Measurements from ENCODE around the gene STPG2.

DNA sequence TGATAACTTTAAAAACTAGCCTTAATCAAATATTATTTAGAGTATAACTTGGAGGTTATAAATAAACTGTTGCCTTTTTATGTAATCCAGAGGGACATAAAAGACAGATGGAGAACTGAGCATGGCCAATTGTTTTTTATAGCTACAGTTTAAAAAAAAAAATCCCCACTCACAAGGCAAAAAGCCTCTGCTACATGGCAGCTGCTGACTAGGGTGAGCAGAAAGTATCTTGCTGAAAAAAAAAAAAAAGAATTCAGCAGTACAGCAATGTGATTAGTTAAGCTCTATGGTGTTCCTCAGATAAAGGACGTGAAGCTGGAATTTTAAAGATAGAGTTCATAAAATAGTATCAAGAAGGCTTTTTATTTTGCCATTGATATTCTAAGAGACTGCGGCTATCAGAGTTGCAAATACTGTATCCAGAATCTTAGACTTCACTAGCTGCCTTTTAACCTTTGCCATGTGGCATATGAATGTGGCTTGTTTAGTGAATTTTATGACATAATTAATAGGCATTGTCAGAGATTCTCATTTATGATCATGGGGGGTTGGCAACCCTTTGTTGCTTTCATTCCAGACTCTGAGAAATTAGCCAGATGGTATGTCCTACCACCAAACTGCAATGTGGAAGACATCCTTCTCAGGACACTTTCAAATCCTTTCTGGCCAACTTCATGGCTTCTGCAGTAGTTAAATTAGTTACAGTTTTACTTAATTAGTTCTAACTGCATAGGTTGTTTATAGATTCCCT lies 498.0 kb downstream of the STPG2 start:
- TF ChIP-seq, protein P1, sequence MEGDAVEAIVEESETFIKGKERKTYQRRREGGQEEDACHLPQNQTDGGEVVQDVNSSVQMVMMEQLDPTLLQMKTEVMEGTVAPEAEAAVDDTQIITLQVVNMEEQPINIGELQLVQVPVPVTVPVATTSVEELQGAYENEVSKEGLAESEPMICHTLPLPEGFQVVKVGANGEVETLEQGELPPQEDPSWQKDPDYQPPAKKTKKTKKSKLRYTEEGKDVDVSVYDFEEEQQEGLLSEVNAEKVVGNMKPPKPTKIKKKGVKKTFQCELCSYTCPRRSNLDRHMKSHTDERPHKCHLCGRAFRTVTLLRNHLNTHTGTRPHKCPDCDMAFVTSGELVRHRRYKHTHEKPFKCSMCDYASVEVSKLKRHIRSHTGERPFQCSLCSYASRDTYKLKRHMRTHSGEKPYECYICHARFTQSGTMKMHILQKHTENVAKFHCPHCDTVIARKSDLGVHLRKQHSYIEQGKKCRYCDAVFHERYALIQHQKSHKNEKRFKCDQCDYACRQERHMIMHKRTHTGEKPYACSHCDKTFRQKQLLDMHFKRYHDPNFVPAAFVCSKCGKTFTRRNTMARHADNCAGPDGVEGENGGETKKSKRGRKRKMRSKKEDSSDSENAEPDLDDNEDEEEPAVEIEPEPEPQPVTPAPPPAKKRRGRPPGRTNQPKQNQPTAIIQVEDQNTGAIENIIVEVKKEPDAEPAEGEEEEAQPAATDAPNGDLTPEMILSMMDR (IDR thresholded peaks at IDR 0.05): no peak
- no peak for TF ChIP-seq POLR2A (IDR thresholded peaks at IDR 0.05)
